RWPE2 (cell line): ENCODE measurements around the gene GHRL.
A peak's percentile ranks its signal among the peaks of the same experiment; 100 is the strongest.

Source experiments
- ATAC-seq: fragments of 200-7000 bp; cut with Tn5 transposase; 3 replicates; pipeline ENCODE4 v1.9.1; 2021; ENCODE audit warnings: low read depth
- DNase-seq: peaks from one replicate; pipeline ENCODE4 v3.0.0-alpha.2; 2020; ENCODE audit warnings: low spot score
- H3K27ac ChIP-seq: fragments of 450-650 bp; 2 replicates; pipeline ENCODE4 v1.5.1; 2017; ENCODE audit warnings: mild to moderate bottlenecking; ENCODE audit not compliant: poor library complexity, severe bottlenecking
- H3K27me3 ChIP-seq: fragments of 250-450 bp; sonication (Bioruptor Pico); 2 replicates; pipeline ENCODE4 v1.5.1; 2021; ENCODE audit warnings: mild to moderate bottlenecking, moderate library complexity; ENCODE audit not compliant: insufficient read depth, poor library complexity, severe bottlenecking
- H3K36me3 ChIP-seq: fragments of 250-450 bp; sonication (Bioruptor Pico); 2 replicates; pipeline ENCODE4 v1.5.1; 2020; ENCODE audit warnings: low read depth, mild to moderate bottlenecking, moderate library complexity
- H3K4me1 ChIP-seq: fragments of 250-450 bp; sonication (Bioruptor Pico); 2 replicates; pipeline ENCODE4 v1.5.1; 2021; ENCODE audit warnings: mild to moderate bottlenecking, moderate library complexity; ENCODE audit not compliant: insufficient read depth, poor library complexity, severe bottlenecking
- H3K4me3 ChIP-seq: fragments of 250-450 bp; sonication (Bioruptor Pico); 2 replicates; pipeline ENCODE4 v1.5.1; 2021; ENCODE audit warnings: mild to moderate bottlenecking, moderate library complexity; ENCODE audit not compliant: severe bottlenecking
- H3K9me3 ChIP-seq: fragments of 250-450 bp; sonication (Bioruptor Pico); 2 replicates; pipeline ENCODE4 v1.5.1; 2021; ENCODE audit warnings: mild to moderate bottlenecking, moderate library complexity; ENCODE audit not compliant: severe bottlenecking
- CTCF ChIP-seq: fragments of 450-650 bp; IDR thresholded peaks from one replicate; pipeline ENCODE4 v1.5.1; 2017; ENCODE audit warnings: mild to moderate bottlenecking, moderate library complexity; ENCODE audit not compliant: poor library complexity, severe bottlenecking

The GHRL gene

DNA sequence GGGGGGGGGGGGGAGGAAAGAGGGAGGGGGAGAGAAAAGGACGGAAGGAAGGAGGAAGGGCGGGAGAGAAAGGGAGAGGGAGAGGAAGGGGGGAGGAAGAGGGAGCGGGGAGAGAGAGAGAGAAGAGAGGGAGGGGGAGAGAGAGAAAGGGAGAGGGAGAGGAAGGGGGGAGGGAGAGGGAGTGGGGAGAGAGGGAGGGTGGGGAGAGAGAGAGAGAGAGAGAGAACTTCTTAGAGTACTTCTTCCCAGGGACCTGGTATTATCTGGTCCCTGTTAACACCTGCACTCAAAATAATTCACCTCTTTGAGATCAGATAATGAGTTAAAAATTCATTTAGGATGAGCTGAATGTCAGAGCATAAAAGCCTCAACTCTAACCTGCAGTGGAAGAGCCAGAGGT lies 27.1 kb upstream of the GHRL start:
- H3K27ac ChIP-seq = no peak overlapping the region
- H3K36me3 ChIP-seq = peaks cover 40% of the 10 kb centered on the region
- no peaks in the 10 kb centered on the region for H3K9me3 ChIP-seq
- H3K27me3 ChIP-seq = no peaks in the 10 kb centered on the region
- TF ChIP-seq CTCF = no peak
- H3K4me3 ChIP-seq = peak overlapping the region; percentile 76
- DNase-seq (no peak), ATAC-seq (no peak)
- no peaks in the 10 kb centered on the region for H3K4me1 ChIP-seq

GRCh38 chr3:10319251-10319650 lies 26.5 kb upstream of the GHRL start:
- Histone ChIP-seq H3K4me1 (no peaks in the 10 kb centered on the region), H3K27ac (no peak overlapping the region), H3K9me3 (no peaks in the 10 kb centered on the region), H3K4me3 (no peak overlapping the region), H3K27me3 (no peaks in the 10 kb centered on the region), H3K36me3 (peaks cover 46% of the 10 kb centered on the region)
- no peak for TF ChIP-seq CTCF
- no peak for ATAC-seq
- no peak for DNase-seq

GRCh38 chr3:10317961-10318350 lies 25.2 kb upstream of the GHRL start:
- no peak for TF ChIP-seq CTCF
- Histone ChIP-seq H3K4me3 (no peak overlapping the region), H3K4me1 (no peaks in the 10 kb centered on the region), H3K36me3 (peaks cover 59% of the 10 kb centered on the region), H3K9me3 (no peaks in the 10 kb centered on the region), H3K27ac (no peak overlapping the region), H3K27me3 (no peaks in the 10 kb centered on the region)
- no peak for ATAC-seq
- DNase-seq = no peak

DNA sequence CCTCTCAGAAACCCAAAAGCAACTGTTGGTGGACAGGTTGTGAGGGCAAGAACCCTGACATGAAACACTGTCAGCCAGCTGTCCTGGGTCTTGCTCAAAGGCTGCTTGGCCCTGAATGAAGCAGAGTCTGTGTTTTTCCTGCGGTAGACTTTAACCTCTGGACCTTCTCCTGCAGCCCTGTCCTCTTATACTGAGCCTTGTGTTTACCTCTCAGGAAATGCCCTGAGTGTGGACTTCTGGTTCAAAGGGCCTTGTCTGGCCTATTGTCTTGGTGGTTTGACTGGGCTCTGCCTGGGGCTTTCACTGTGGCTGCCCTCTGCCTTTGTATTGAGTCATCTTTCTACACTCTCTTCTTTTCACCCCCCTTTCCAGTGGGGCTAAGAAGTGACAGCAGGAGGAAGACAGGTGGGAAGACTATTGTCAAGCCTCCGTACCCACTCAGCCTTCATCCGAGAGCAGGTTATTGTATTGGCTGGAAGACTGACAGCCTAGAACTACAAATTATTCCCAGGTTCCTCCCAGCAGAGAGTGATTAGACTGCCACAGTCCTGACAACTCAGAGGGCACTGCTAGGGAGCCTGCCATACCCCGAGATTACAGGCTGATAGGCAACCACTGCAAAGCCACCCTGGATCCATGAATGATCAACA lies 24.7 kb upstream of the GHRL start:
- H3K9me3 ChIP-seq = no peaks in the 10 kb centered on the region
- no peaks in the 10 kb centered on the region for H3K4me1 ChIP-seq
- H3K36me3 ChIP-seq = peaks cover 64% of the 10 kb centered on the region
- ATAC-seq = no peak
- no peak for TF ChIP-seq CTCF
- H3K27me3 ChIP-seq = no peaks in the 10 kb centered on the region
- no peak overlapping the region for H3K4me3 ChIP-seq
- no peak for DNase-seq
- H3K27ac ChIP-seq = no peak overlapping the region

DNA sequence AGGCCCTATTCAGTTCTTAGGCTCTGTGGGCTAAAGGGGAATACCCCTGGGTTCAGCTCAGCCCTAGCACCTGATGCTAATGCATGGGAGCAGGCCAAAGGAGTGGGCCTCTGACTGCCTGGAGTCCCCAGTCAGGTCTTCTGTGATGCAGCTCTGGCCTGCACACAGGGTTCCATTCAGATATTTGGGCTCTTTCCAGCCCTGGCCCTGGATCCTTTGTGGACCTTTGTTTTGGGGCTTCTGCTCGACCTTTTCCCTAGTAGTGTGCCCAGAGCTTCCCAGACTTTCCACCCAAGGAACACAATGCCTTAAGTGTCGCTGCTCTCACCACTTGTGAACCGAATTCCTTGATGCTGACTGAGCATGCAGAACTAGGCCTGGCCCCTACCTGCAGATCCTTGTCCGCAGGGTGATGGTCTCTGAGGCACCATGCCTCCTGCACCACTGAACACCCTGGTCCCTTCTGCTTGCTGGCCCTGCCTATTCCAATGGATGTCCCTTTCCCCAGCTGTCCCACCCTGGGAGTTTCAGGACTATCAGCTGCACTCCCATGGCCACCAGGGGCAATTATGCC lies 23.1 kb upstream of the GHRL start:
- Histone ChIP-seq H3K36me3 (peaks cover 79% of the 10 kb centered on the region), H3K9me3 (no peaks in the 10 kb centered on the region), H3K27ac (no peak overlapping the region), H3K27me3 (no peaks in the 10 kb centered on the region), H3K4me1 (no peaks in the 10 kb centered on the region), H3K4me3 (no peak overlapping the region)
- no peak for TF ChIP-seq CTCF
- no peak for DNase-seq
- ATAC-seq = no peak
